Measurements from ENCODE around the gene RB1. TPM values are rescaled to one million over a fixed set of nuclear protein-coding genes. Genes with fewer than 3 reads are reported as not detected.
"Not testable (repeated sequence)": the region's sequence is repeated elsewhere in the genome, so short reads cannot be mapped to it uniquely, and the experiment has no call there.

Gene RB1
- total RNA-seq, 1 donor = 8.3 TPM

GRCh38 chr13:48443442-48444208 lies 140.1 kb downstream of the RB1 start:
- DNase-seq (ENCODE audit: low read depth in 2 of 3, low spot score in 2 of 3) = no peak

DNA sequence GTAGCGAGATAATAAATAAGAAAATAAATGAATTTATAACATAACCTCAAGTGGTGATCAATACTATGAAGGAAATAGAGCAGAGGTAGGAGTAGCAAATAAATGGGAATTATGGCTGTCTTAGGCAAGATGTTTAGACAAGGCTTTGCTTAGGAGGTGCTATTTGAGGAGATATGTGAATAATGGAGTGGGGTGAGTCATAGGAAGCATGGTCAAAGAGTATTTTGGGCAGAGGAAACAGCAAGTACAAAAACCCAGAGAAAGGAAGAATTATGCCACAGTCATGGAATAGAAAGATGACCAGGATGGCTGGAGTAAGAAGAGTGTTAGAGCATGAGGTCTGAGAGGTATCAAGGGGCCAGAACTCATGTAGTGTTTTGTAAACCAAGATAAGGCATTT lies 142.9 kb downstream of the RB1 start:
- DNase-seq (ENCODE audit: low read depth in 2 of 3, low spot score in 2 of 3) = peak in 1 of 3 donors; percentile 42

DNA sequence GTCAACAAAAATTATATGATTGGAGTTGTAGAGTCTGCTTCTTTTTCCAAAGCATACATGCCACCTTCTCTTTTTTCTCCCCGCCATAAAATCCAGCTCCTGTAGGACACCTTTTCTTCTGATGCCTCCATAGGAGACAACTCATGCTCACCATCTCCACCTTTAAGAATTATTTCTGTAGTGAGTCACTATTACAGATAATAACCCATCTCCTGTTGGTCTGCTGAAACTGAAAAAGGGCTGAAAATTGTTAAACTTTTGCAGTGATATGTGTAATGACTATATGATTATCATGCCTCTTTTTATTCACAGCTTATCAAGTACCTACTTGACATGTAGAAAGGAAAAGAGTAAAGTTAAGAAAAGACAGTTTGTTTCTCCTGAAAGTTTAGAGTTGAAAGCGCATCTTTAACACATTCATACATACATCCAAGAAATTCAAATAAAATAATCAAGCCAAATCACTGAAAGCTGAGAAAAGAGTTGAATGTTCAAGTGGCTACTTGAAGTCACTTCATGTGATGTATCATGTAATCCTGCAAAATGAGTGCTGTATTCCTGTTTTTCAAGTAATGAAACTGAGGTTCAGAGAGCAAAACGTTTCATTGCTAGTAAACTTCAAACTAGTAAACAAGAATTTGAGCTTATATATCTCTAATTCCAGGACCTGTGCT lies 144.9 kb downstream of the RB1 start:
- peak in 1 of 3 donors; percentile 11 for DNase-seq (ENCODE audit: low read depth in 2 of 3, low spot score in 2 of 3)

GRCh38 chr13:48448959-48449614 lies 145.5 kb downstream of the RB1 start:
- peak in 2 of 3 donors; percentile 43 to 61 for DNase-seq (ENCODE audit: low read depth in 2 of 3, low spot score in 2 of 3)

DNA sequence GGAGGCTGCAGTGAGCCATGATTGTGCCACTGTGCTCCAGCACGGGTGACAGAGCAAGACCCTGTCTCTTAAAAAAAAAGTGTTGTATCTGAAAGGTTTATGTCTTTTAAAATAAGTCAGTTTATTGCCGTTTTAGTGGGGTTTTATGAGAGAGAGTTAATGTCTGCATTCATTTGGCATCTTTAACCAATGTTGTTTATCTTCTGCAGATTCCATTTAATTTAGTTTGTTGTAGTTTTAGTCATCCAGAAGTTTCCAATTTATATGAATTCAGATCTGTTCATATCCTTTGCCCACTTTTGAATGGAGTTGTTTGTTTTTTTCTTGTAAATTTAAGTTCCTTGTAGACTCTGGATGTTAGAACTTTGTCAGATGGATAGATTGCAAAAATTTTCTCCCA lies 146.1 kb downstream of the RB1 start:
- no peak for DNase-seq (ENCODE audit: low read depth in 2 of 3, low spot score in 2 of 3)

DNA sequence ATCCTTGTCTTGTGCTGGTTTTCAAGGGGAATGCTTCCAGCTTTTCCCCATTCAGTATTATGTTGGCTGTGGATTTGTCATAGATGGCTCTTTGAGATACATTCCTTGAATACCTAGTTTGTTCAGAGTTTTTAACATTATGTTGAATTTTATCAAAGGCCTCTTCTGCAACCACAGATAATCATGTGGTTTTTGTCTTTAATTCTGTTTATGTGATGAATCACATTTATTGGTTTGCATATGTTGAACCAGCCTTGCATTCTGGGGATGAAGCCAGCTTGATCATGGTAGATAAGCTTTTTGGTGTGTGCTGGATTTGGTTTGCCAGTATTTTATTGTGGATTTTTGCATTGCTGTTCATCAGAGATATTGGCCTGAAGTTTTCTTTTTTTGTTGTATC lies 147.6 kb downstream of the RB1 start:
- DNase-seq (ENCODE audit: low read depth in 2 of 3, low spot score in 2 of 3) = not testable (repeated sequence)

GRCh38 chr13:48456546-48456945 lies 153.0 kb downstream of the RB1 start:
- DNase-seq (ENCODE audit: low read depth in 2 of 3, low spot score in 2 of 3) = no peak

GRCh38 chr13:48457578-48458242 lies 154.2 kb downstream of the RB1 start:
- DNase-seq (ENCODE audit: low read depth in 2 of 3, low spot score in 2 of 3) = no peak

DNA sequence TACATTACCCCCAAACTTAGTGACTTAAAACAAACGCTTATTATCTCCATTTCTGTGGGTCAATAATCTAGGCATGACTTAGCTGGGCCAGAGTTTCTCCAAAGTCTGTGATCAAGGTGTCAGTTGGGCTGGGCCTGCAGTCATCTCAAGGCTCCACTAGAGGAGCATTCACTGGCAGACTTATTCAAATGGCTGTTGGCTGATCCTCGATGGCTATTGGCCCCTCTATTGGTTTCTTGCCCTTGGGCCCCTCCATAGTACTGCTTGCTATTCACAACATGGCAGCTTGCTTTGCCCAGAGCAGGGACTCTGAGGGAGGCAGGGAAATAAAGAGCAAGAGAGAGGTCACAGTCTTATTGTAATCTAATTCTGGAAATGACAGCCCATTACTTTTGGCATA lies 171.7 kb downstream of the RB1 start:
- no peak for DNase-seq (ENCODE audit: low read depth in 2 of 3, low spot score in 2 of 3)

- no peak for DNase-seq (ENCODE audit: low read depth in 2 of 3, low spot score in 2 of 3)
Observed at GRCh38 chr13:48476215-48476614, 172.7 kb downstream of the RB1 start.

DNA sequence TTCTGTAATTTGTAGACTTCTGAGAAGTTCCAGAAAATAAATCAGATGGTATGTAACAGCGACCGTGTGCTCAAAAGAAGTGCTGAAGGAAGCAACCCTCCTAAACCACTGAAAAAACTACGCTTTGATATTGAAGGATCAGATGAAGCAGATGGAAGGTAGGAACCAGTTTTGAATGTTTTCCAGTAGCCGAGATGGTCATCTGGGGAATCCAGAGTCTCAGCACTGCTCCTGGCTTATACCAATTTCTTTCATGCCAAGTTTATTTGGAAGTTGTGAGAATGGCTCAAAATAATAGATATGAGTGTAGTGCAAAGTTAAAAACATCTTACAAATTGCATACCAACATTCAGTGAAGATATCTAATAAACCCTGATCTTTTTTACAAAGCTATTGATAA lies 173.1 kb downstream of the RB1 start:
- no peak for DNase-seq (ENCODE audit: low read depth in 2 of 3, low spot score in 2 of 3)

GRCh38 chr13:48477191-48477855 lies 173.8 kb downstream of the RB1 start:
- DNase-seq (ENCODE audit: low read depth in 2 of 3, low spot score in 2 of 3) = no peak

GRCh38 chr13:48478391-48478790 lies 174.8 kb downstream of the RB1 start:
- DNase-seq (ENCODE audit: low read depth in 2 of 3, low spot score in 2 of 3) = no peak

- DNase-seq (ENCODE audit: low read depth in 2 of 3, low spot score in 2 of 3) = no peak
Observed at GRCh38 chr13:48483575-48483974, 180.0 kb downstream of the RB1 start.

- DNase-seq (ENCODE audit: low read depth in 2 of 3, low spot score in 2 of 3) = no peak
Observed at GRCh38 chr13:48485432-48485831, 181.9 kb downstream of the RB1 start.

- no peak for DNase-seq (ENCODE audit: low read depth in 2 of 3, low spot score in 2 of 3)
Observed at GRCh38 chr13:48486362-48486761, 182.8 kb downstream of the RB1 start.

- no peak for DNase-seq (ENCODE audit: low read depth in 2 of 3, low spot score in 2 of 3)
Observed at GRCh38 chr13:48486836-48487235, 183.3 kb downstream of the RB1 start.

DNA sequence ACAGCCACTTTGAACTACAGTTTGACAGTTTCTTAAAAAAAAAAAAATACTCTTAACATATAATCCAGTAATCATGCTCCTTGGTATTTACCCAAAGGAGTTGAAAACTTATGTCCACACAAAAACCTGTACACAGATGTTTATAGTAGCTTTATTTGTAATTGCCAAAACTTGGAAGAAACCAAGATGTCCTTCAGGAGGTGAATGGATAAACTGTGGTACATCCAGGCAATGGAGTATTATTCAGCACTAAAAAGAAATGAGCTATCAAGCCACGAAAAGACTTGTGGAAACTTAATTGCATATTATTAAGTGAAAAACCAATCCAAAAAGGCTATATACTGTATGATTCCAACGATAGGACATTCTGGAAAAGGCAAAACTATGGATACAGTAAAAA lies 184.4 kb downstream of the RB1 start:
- DNase-seq (ENCODE audit: low read depth in 2 of 3, low spot score in 2 of 3) = no peak

- no peak for DNase-seq (ENCODE audit: low read depth in 2 of 3, low spot score in 2 of 3)
Observed at GRCh38 chr13:48488995-48489394, 185.4 kb downstream of the RB1 start.

GRCh38 chr13:48489666-48490065 lies 186.1 kb downstream of the RB1 start:
- no peak for DNase-seq (ENCODE audit: low read depth in 2 of 3, low spot score in 2 of 3)

DNA sequence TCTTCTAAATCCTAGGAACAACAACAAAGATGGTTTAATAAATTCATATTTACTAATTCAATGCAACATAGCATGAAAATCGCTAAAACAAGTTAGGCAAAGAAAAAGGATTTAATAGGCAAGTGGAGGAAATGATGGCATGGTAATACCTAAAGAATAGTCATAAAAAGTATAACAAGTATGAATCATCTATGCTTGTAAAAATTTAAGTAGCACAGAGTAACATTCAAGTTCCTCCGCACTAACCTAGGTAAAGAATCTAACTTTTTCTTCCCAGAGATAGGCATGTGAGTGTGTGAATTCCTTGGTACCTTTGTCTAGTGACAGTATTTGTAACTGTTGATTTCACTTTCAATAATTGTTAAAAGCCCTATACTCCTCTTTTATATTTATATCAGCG lies 186.7 kb downstream of the RB1 start:
- DNase-seq (ENCODE audit: low read depth in 2 of 3, low spot score in 2 of 3) = no peak

Measured in hematopoietic multipotent progenitor cell (in vitro differentiated cells).